ENCODE measurements around the gene CTNND2.
"Not testable (repeated sequence)": the region's sequence is repeated elsewhere in the genome, so short reads cannot be mapped to it uniquely, and the experiment has no call there.

The CTNND2 gene

GRCh38 chr5:11075035-11075805 lies 829.0 kb downstream of the CTNND2 start:
- DNase-seq (ENCODE audit: low spot score): peak; percentile 31

GRCh38 chr5:11072568-11072967 lies 831.7 kb downstream of the CTNND2 start:
- DNase-seq (ENCODE audit: low spot score): no peak

GRCh38 chr5:11072076-11072475 lies 832.2 kb downstream of the CTNND2 start:
- no peak for DNase-seq (ENCODE audit: low spot score)

- no peak for DNase-seq (ENCODE audit: low spot score)
These were observed 835.2 kb downstream of the CTNND2 start for GRCh38 chr5:11069041-11069440.

GRCh38 chr5:11065723-11066122 lies 838.5 kb downstream of the CTNND2 start:
- not testable (repeated sequence) for DNase-seq (ENCODE audit: low spot score)

- DNase-seq (ENCODE audit: low spot score): no peak
These were observed 839.3 kb downstream of the CTNND2 start for GRCh38 chr5:11064763-11065450.

- DNase-seq (ENCODE audit: low spot score): no peak
These were observed 841.8 kb downstream of the CTNND2 start for GRCh38 chr5:11062397-11062796.

GRCh38 chr5:11056560-11056959 lies 847.7 kb downstream of the CTNND2 start:
- no peak for DNase-seq (ENCODE audit: low spot score)

GRCh38 chr5:11054014-11054413 lies 850.2 kb downstream of the CTNND2 start:
- DNase-seq (ENCODE audit: low spot score): no peak

- DNase-seq (ENCODE audit: low spot score): no peak
These were observed 851.4 kb downstream of the CTNND2 start for GRCh38 chr5:11052871-11053270.

- DNase-seq (ENCODE audit: low spot score): no peak
These were observed 853.5 kb downstream of the CTNND2 start for GRCh38 chr5:11050596-11051304.

- DNase-seq (ENCODE audit: low spot score): peak; percentile 31
These were observed 855.5 kb downstream of the CTNND2 start for GRCh38 chr5:11048760-11049159.

GRCh38 chr5:11047625-11048024 lies 856.6 kb downstream of the CTNND2 start:
- DNase-seq (ENCODE audit: low spot score): no peak

GRCh38 chr5:11047030-11047429 lies 857.2 kb downstream of the CTNND2 start:
- DNase-seq (ENCODE audit: low spot score): no peak

- no peak for DNase-seq (ENCODE audit: low spot score)
These were observed 858.1 kb downstream of the CTNND2 start for GRCh38 chr5:11046160-11046559.

- DNase-seq (ENCODE audit: low spot score): no peak
These were observed 858.8 kb downstream of the CTNND2 start for GRCh38 chr5:11045411-11045810.

GRCh38 chr5:11044581-11044980 lies 859.7 kb downstream of the CTNND2 start:
- no peak for DNase-seq (ENCODE audit: low spot score)

GRCh38 chr5:11043881-11044280 lies 860.4 kb downstream of the CTNND2 start:
- DNase-seq (ENCODE audit: low spot score): no peak

GRCh38 chr5:11040345-11040744 lies 863.9 kb downstream of the CTNND2 start:
- no peak for DNase-seq (ENCODE audit: low spot score)

- DNase-seq (ENCODE audit: low spot score): no peak
These were observed 865.5 kb downstream of the CTNND2 start for GRCh38 chr5:11038772-11039171.

GRCh38 chr5:11037941-11038340 lies 866.3 kb downstream of the CTNND2 start:
- DNase-seq (ENCODE audit: low spot score): no peak

- no peak for DNase-seq (ENCODE audit: low spot score)
These were observed 867.2 kb downstream of the CTNND2 start for GRCh38 chr5:11037080-11037479.

- no peak for DNase-seq (ENCODE audit: low spot score)
These were observed 873.6 kb downstream of the CTNND2 start for GRCh38 chr5:11030671-11031070.

All from NAMALWA (cell line).